Natural killer cell (primary cell): ENCODE results near the gene LDHAL6B. TPM values are rescaled to one million over a fixed set of nuclear protein-coding genes. Genes with fewer than 3 reads are reported as not detected.

Experiments used
- ATAC-seq, 3 donors: fragments of 150-1000 bp in 2 of 3; fragments of 200-7000 bp in 1 of 3; cut with Tn5 transposase; 1 replicate in 1 of 3; 2 replicates in 2 of 3; pipeline ENCODE4 v1.10.0; 2021; ENCODE audit warnings: mild to moderate bottlenecking in 2 of 3, moderate library complexity in 2 of 3
- DNase-seq, 2 donors: peaks; one replicate each; pipeline versions ENCODE4 v3.0.0 to v3.0.0-alpha.2; 2013 to 2021; ENCODE audit warnings: mixed read lengths in 1 of 2
- H3K27ac ChIP-seq: one replicate; pipeline ENCODE4 v1.5.1; 2013; ENCODE audit warnings: mild to moderate bottlenecking, low read length
- H3K27me3 ChIP-seq: one replicate; pipeline ENCODE4 v1.6.1; 2013; ENCODE audit warnings: low read length; ENCODE audit not compliant: control insufficient read depth, insufficient read depth
- H3K36me3 ChIP-seq: one replicate; pipeline ENCODE4 v1.6.1; 2013; ENCODE audit warnings: low read length; ENCODE audit not compliant: control insufficient read depth, insufficient read depth
- H3K4me1 ChIP-seq: one replicate; pipeline ENCODE4 v1.6.1; 2013; ENCODE audit warnings: low read length; ENCODE audit not compliant: control insufficient read depth, insufficient read depth
- H3K4me3 ChIP-seq: one replicate; pipeline ENCODE4 v1.5.1; 2013; ENCODE audit warnings: low read length
- H3K9me3 ChIP-seq: one replicate; pipeline ENCODE4 v1.6.1; 2013; ENCODE audit warnings: low read length; ENCODE audit not compliant: control insufficient read depth, insufficient read depth
- H3K27ac Mint-ChIP-seq, 2 donors: one replicate each; pipeline ENCODE4 v1.8.0; 2022; ENCODE audit warnings: mild to moderate bottlenecking in 2 of 2, mixed read lengths in 2 of 2, moderate library complexity in 1 of 2
- H3K27me3 Mint-ChIP-seq, 2 donors: one replicate each; pipeline ENCODE4 v1.8.0; 2022; ENCODE audit warnings: low read depth in 2 of 2, mixed read lengths in 2 of 2
- H3K36me3 Mint-ChIP-seq: one replicate; pipeline ENCODE4 v1.8.0; 2022; ENCODE audit warnings: mixed read lengths
- H3K4me1 Mint-ChIP-seq, 2 donors: one replicate each; pipeline ENCODE4 v1.8.0; 2022; ENCODE audit warnings: mixed read lengths in 2 of 2
- H3K4me3 Mint-ChIP-seq: one replicate; pipeline ENCODE4 v1.8.0; 2022; ENCODE audit warnings: mild to moderate bottlenecking, moderate library complexity, mixed read lengths
- H3K9me3 Mint-ChIP-seq, 2 donors: one replicate each; pipeline ENCODE4 v1.8.0; 2022; ENCODE audit warnings: mixed read lengths in 2 of 2
- WGBS: methylation state at CpG from one replicate; pipeline ENCODE4 v1.1.7; 2013; ENCODE audit warnings: missing lambda C conversion rate; ENCODE audit not compliant: insufficient coverage; 5-methylcytosine and 5-hydroxymethylcytosine counted together
- intact Hi-C: fragments of 100-400 bp; cut with micrococcal nuclease; formaldehyde crosslinking; loops from one replicate; pipeline ENCODE4 v1.14.2; 2022
- total RNA-seq, 4 donors: library from RNA; stranded (reverse); fragments of 120-200 nt in 1 of 4; gene quantifications; one replicate each; pipeline versions ENCODE4 v1.2.3 to v1.2.4, GENCODE V29; 2013 to 2022
- TF ChIP-seq, protein P1 (sequence below): fragments of 200-600 bp; IDR thresholded peaks from one replicate; pipeline ENCODE4 v1.8.0; 2022; ENCODE audit warnings: antibody characterized with exemption

LDHAL6B gene
- total RNA-seq = not detected
- total RNA-seq (2013) = not detected

- H3K9me3 ChIP-seq = no peaks in the 10 kb centered on the region
- Mint-ChIP-seq H3K27me3 (peaks cover 0 to 5% of the 10 kb centered on the region in 2 donors), H3K4me1 (no peaks in the 10 kb centered on the region), H3K27ac (no peak within 1 kb of the TSS), H3K9me3 (no peaks in the 10 kb centered on the region), H3K4me3 (no peak within 1 kb of the TSS), H3K36me3 (no peaks in the 10 kb centered on the region)
- no peaks in the 10 kb centered on the region for H3K27me3 ChIP-seq
- 96% methylated on average over 30 of the region's 30 CpGs for WGBS
- H3K4me3 ChIP-seq = no peak within 1 kb of the TSS
- H3K4me1 ChIP-seq = no peaks in the 10 kb centered on the region
- no peaks in the 10 kb centered on the region for H3K36me3 ChIP-seq
- TF ChIP-seq, protein P1, sequence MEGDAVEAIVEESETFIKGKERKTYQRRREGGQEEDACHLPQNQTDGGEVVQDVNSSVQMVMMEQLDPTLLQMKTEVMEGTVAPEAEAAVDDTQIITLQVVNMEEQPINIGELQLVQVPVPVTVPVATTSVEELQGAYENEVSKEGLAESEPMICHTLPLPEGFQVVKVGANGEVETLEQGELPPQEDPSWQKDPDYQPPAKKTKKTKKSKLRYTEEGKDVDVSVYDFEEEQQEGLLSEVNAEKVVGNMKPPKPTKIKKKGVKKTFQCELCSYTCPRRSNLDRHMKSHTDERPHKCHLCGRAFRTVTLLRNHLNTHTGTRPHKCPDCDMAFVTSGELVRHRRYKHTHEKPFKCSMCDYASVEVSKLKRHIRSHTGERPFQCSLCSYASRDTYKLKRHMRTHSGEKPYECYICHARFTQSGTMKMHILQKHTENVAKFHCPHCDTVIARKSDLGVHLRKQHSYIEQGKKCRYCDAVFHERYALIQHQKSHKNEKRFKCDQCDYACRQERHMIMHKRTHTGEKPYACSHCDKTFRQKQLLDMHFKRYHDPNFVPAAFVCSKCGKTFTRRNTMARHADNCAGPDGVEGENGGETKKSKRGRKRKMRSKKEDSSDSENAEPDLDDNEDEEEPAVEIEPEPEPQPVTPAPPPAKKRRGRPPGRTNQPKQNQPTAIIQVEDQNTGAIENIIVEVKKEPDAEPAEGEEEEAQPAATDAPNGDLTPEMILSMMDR = no peak
- H3K27ac ChIP-seq = no peak within 1 kb of the TSS
- ATAC-seq (no peak), DNase-seq (no peak)
- intact Hi-C loops = no loop called here
These were observed at the start of gene LDHAL6B for GRCh38 chr15:59206623-59207183. LDHAL6B (plus strand) TSS chr15:59206843; CDS start chr15:59206941, 98 bp downstream.

DNA sequence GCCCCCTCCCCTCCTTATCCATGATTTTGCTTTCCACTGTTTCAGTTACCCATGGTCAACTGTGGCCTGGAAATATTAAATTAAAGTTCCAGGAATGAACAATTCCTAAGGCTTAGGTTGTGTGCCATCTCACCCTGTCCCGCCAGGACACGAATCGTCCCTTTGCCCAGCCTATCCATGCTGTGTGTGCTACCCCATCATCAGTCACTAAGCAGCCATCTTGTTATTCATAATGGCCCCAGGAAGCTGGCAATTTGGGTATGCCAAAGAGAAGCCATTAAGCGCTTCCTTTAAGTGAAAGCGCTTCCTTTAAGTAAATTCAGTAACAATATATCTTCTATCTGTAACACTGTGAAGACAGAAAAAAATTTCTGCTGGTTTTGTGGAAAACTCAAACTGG lies 49.2 kb upstream of the LDHAL6B start:
- 100% methylated on average over 5 of the region's 5 CpGs for WGBS
- Mint-ChIP-seq H3K9me3 (no peaks in the 10 kb centered on the region), H3K36me3 (no peaks in the 10 kb centered on the region), H3K27me3 (no peaks in the 10 kb centered on the region), H3K27ac (no peak overlapping the region), H3K4me3 (no peak overlapping the region), H3K4me1 (no peaks in the 10 kb centered on the region)
- Histone ChIP-seq H3K4me3 (no peak overlapping the region), H3K27me3 (no peaks in the 10 kb centered on the region), H3K9me3 (no peaks in the 10 kb centered on the region), H3K4me1 (no peaks in the 10 kb centered on the region), H3K27ac (no peak overlapping the region), H3K36me3 (no peaks in the 10 kb centered on the region)
- ATAC-seq (no peak), DNase-seq (no peak)
- intact Hi-C loops = no loop called here
- TF ChIP-seq, protein P1 = no peak

DNA sequence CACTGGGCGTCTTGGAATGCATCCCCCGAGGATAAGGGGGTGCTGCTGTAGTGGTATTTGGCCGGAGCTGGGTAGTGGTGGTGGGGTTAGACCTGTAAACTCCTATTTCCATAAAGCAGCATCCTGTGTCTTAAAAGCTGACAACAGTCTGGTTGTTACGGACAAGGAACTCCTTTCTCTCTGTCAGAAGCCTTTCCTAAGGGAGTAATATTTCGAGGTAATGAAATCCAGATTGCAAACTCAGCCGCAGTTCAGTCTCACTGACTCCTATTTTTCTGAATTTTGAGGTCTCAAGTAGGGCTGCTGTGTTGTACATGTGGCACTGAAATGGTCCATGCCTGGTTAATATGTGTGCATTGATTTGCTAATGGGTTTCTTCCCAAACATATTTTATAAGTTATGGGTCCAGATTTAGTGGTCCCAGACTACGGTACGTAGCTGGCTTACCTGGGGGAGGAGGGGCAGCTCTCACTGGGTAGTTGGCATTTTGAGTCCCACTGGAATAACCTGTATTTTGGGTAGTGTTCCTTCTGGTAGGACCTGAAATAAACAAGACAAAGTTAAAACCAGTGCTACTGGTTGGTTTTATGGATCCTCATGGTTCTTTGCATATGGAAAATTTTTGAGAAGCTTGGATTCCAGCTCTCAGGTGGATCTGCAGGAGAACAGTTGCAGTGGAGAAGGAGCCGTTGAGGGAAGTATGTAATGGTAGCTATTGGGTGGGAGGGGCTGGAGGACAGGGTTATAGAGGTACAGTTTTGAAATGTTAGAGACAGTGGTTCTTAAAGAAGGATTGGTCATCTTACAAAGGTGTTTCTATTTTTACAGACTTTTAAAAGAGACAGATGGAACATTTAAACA lies 48.6 kb upstream of the LDHAL6B start:
- Mint-ChIP-seq H3K9me3 (no peaks in the 10 kb centered on the region), H3K27me3 (no peaks in the 10 kb centered on the region), H3K36me3 (no peaks in the 10 kb centered on the region), H3K4me3 (no peak overlapping the region), H3K4me1 (no peaks in the 10 kb centered on the region), H3K27ac (no peak overlapping the region)
- Histone ChIP-seq H3K4me3 (no peak overlapping the region), H3K36me3 (no peaks in the 10 kb centered on the region), H3K9me3 (no peaks in the 10 kb centered on the region), H3K27me3 (no peaks in the 10 kb centered on the region), H3K27ac (no peak overlapping the region), H3K4me1 (no peaks in the 10 kb centered on the region)
- intact Hi-C loops = no loop called here
- TF ChIP-seq, protein P1 = no peak
- 89% methylated on average over 8 of the region's 9 CpGs for WGBS
- DNase-seq (no peak), ATAC-seq (no peak)
